Activated T-helper 2 cell treated with anti-CD3 and anti-CD28 coated beads, Interferon-gamma antibody, Interleukin-2, Interleukin-4, amounts not matched to agents 10 μg/mL and 5 μg/mL and 100 μg/mL, durations not matched to agents 14 hours and 24 hours and 36 hours (primary cell): ENCODE data around the gene TAMALIN. TPM values are rescaled to one million over a fixed set of nuclear protein-coding genes. Genes with fewer than 3 reads are reported as not detected.

Experiments
- DNase-seq: peaks from one replicate; pipeline ENCODE4 v3.0.0; 2021; ENCODE audit warnings: low spot score
- H3K27ac Mint-ChIP-seq: one replicate; pipeline ENCODE4 v1.8.0; 2021; ENCODE audit warnings: mixed read lengths
- H3K27me3 Mint-ChIP-seq: one replicate; pipeline ENCODE4 v1.8.0; 2021; ENCODE audit warnings: low read depth, mixed read lengths
- H3K36me3 Mint-ChIP-seq: one replicate; pipeline ENCODE4 v1.8.0; 2021; ENCODE audit warnings: low read depth, mixed read lengths
- H3K4me1 Mint-ChIP-seq: one replicate; pipeline ENCODE4 v1.8.0; 2021; ENCODE audit warnings: low read depth, mixed read lengths
- H3K4me3 Mint-ChIP-seq: one replicate; pipeline ENCODE4 v1.8.0; 2021; ENCODE audit warnings: low read depth, mild to moderate bottlenecking, moderate library complexity, mixed read lengths
- H3K9me3 Mint-ChIP-seq: one replicate; pipeline ENCODE4 v1.8.0; 2021; ENCODE audit warnings: mixed read lengths
- intact Hi-C: fragments of 100-400 bp; cut with micrococcal nuclease; formaldehyde crosslinking; loops from one replicate; pipeline ENCODE4 v1.15.1; 2023
- total RNA-seq: library from RNA; stranded (reverse); gene quantifications from 2 replicates; pipeline ENCODE4 v1.2.3, GENCODE V29; 2022

Gene TAMALIN
- total RNA-seq, 1 donor from 2014 or later, result 6.1 TPM

DNA sequence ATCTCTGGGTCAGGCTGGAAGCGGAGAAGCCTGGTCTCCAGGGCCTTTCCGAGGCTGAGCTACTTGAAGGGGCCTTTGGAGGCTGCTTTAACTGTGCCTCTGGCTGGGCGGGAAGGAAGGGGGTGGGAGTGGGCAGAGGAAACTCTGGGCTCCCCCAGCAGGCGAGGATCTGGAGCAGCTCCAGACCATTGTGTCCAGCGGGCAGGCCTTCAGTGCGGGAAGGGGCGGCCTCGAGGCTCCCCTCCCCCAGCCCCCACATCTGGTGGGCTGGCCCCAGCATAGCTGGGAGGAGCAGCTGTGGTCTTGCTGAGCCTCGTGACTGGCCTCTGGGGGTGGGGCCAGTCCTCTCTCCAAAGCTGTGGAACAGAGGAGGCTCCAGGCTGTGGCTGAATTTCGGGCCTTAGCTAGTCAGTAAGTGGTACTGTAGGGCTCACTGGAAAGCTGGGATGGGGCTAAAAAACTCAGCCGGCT lies 3.4 kb downstream of the TAMALIN start:
- peaks cover 30% of the 10 kb centered on the region for H3K27me3 Mint-ChIP-seq
- peaks cover 10% of the 10 kb centered on the region for H3K4me1 Mint-ChIP-seq
- intact Hi-C loops, result no loop called here
- no peak for DNase-seq
- H3K4me3 Mint-ChIP-seq, result no peak overlapping the region
- no peaks in the 10 kb centered on the region for H3K9me3 Mint-ChIP-seq
- H3K36me3 Mint-ChIP-seq, result no peaks in the 10 kb centered on the region
- H3K27ac Mint-ChIP-seq, result no peak overlapping the region

DNA sequence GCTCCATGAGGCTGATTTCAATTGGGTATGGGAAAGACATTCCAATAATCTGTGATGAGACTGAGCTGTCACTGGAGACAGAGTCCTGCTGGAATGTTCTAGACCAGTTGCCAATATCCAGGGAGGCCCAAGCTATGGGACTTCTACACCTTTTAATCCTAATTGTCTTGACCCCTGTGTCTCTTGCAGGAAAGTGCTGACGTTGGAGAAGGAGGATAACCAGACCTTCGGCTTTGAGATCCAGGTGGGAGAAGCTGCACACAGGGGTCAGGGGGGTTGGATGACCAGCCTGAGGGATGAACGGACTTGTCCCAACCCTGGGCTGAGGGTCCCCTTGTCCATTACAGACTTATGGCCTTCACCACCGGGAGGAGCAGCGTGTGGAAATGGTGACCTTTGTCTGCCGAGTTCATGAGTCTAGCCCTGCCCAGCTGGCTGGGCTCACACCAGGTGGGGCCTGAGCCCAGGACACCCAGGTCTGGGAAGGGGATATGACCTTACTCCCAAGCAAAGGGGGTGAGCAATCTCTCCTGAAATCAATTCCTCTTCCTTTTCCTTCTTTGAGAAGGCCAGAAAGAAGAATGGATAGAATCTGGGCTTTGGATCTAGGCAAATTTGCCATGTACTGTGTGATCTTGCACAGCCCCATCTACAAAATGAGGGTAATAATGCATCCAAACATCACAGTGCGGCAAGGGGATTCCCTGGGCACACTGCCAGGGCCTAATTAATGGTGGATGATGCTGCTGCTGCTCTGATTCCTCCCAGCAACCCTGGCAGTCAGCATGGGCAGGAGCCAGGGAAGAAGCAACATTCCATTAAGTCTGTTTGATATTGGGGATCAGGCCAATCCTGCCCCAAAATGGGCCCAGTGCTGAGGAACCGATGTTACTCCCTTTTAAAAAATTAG lies 4.2 kb downstream of the TAMALIN start:
- intact Hi-C loops, result no loop called here
- peaks cover 8% of the 10 kb centered on the region for H3K4me1 Mint-ChIP-seq
- no peaks in the 10 kb centered on the region for H3K36me3 Mint-ChIP-seq
- DNase-seq, result no peak
- no peak overlapping the region for H3K27ac Mint-ChIP-seq
- H3K9me3 Mint-ChIP-seq, result no peaks in the 10 kb centered on the region
- H3K27me3 Mint-ChIP-seq, result peaks cover 23% of the 10 kb centered on the region
- no peak overlapping the region for H3K4me3 Mint-ChIP-seq

DNA sequence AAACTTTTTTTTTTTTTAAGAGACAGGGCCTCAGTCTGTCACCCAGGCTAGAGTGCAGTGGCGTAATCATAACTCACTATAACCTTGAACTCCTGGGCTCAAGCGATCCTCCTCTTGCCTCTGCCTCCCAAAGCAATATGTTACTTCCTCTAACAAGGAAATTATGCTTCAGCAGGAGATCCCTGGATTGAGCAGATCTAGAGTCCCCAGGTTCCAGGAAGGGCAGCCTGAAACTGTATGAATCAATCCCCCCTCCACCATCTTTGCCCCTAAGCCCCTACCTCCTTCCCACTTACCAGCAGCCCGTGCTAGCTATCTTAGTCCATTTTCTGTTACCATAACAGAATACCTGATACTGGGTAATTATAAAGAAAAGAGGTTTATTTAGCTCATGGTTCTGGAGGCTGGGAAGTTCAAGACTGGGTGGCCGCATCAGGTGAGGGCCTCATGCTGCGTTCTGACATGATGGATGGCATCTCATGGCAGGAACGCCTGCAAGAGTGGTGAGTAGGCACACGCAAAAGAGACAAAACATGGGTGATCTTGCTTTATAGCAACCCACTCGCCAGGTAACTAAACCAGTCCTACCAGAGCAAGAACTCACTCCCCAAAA lies 5.0 kb downstream of the TAMALIN start:
- Mint-ChIP-seq H3K4me1 (peaks cover 2% of the 10 kb centered on the region), H3K27ac (no peak overlapping the region), H3K4me3 (no peak overlapping the region), H3K27me3 (peaks cover 17% of the 10 kb centered on the region), H3K9me3 (no peaks in the 10 kb centered on the region), H3K36me3 (no peaks in the 10 kb centered on the region)
- intact Hi-C loops, result no loop called here
- DNase-seq, result no peak

DNA sequence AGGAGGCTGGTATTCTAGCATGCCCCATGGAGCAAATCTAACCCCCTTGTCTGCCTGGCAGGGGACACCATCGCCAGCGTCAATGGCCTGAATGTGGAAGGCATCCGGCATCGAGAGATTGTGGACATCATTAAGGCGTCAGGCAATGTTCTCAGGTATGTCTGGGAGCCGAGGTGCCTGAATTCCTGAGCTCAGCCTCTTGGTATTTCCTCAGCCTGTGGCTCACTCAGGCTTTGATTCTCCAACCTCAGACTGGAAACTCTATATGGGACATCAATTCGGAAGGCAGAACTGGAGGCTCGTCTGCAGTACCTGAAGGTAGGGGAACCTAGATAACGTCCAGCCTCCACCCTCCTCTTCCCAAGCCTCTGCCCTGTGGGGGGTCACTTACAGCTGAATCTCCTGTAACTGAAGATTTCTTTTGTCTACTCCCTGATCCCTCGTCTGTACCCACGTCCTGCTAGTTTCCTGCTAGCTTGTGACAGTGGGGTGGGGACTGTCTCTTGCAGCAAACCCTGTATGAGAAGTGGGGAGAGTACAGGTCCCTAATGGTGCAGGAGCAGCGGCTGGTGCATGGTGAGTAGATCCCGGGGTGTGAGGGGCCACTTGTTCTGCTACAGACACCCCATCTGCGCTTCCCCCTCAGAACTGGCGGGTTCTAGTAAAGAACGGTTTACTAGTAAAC lies 7.0 kb downstream of the TAMALIN start:
- no peak overlapping the region for H3K27ac Mint-ChIP-seq
- H3K4me3 Mint-ChIP-seq, result no peak overlapping the region
- intact Hi-C loops, result no loop called here
- no peaks in the 10 kb centered on the region for H3K9me3 Mint-ChIP-seq
- H3K4me1 Mint-ChIP-seq, result no peaks in the 10 kb centered on the region
- H3K27me3 Mint-ChIP-seq, result peaks cover 6% of the 10 kb centered on the region
- H3K36me3 Mint-ChIP-seq, result no peaks in the 10 kb centered on the region
- no peak for DNase-seq

DNA sequence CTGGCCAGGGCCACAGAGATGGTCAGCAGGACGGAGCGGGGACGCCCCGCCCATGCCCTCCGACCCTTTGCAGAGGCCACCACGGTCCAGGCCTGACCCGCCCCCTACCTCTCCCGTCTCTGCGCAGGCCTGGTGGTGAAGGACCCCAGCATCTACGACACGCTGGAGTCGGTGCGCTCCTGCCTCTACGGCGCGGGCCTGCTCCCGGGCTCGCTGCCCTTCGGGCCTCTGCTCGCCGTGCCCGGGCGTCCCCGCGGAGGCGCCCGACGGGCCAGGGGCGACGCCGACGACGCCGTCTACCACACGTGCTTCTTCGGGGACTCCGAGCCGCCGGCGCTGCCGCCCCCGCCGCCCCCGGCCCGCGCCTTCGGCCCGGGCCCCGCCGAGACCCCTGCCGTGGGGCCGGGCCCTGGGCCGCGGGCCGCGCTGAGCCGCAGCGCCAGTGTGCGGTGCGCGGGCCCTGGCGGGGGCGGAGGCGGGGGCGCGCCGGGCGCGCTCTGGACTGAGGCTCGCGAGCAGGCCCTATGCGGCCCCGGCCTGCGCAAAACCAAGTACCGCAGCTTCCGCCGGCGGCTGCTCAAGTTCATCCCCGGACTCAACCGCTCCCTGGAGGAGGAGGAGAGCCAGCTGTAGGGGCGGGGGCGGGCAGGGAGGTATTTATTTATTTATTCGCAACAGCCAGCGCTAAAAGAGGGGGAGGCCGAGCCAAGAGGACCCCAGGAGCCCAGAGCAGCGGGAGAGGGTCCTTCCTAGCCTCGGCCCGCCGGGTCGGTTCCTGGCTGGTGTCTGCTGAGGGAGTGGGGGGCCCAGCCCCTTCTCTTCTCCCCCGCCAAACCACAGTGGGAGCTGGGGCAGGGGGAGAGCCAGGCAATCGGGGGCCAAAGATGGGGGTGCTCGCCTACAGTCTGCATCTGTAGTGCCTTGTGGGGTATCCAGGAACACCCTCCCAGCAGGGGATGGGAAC lies 8.1 kb downstream of the TAMALIN start:
- Mint-ChIP-seq H3K27ac (no peak overlapping the region), H3K36me3 (no peaks in the 10 kb centered on the region), H3K9me3 (no peaks in the 10 kb centered on the region), H3K4me1 (no peaks in the 10 kb centered on the region), H3K4me3 (no peak overlapping the region), H3K27me3 (peaks cover 2% of the 10 kb centered on the region)
- DNase-seq, result no peak
- intact Hi-C loops, result no loop called here

DNA sequence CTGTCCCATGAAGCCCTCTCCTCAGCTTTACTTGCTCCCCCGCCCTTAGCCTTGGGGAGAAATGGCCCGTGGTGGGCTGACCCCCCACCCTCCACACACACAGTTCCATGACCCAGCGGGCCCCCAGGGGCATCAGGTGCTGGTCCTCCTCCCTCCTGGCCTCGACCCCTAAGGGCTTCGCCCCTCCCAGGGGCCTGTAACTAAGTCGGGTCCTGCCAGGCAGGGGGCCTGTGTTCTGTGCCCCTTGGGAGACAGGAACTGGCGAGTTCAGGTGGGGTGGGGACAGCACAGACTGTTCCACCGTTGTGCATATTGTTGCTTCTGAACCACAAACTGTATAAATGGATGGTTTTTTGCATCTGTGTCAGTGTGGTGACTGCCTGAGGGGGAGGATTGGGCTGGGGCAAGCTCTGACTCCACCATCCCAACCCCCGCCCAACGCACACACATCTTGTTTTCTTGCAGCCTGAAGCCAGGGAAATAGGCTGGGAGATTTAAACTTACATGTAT lies 8.8 kb downstream of the TAMALIN start:
- no peak for DNase-seq
- peaks cover 2% of the 10 kb centered on the region for H3K27me3 Mint-ChIP-seq
- H3K36me3 Mint-ChIP-seq, result no peaks in the 10 kb centered on the region
- intact Hi-C loops, result no loop called here
- H3K27ac Mint-ChIP-seq, result no peak overlapping the region
- no peaks in the 10 kb centered on the region for H3K9me3 Mint-ChIP-seq
- no peak overlapping the region for H3K4me3 Mint-ChIP-seq
- H3K4me1 Mint-ChIP-seq, result peaks cover 7% of the 10 kb centered on the region

DNA sequence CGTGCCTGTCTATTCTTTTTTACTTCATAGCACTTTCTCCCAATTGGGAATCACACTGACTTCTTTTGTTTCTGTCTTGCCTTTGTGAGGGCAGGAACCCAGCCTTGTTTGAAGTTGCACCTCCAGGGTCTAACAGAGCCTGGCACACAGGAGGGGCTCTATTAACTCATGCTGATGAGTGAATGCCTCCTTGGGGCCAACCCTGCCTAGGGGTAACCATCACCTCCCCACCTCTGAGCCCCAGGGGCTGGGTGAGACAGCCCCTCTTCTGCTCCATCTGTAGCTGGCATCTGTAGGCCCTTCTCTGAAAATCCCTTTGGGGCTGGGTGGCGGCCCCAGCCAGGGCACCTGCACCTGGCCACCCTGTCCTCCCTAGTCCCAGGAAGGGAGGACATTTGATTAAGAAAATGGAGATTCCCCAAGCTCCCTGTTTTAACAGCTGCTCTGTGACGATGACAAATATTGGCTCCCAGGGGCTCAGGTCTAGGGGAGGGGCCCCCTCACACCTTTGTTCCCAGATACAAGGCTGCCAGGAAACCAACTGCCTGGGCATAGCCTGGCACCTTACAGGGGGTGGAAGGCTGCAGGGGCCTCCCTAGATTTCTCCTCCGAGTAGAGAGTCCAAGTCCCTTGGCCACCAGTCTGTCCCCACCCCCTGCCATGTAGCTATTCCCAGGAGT lies 11.8 kb downstream of the TAMALIN start:
- intact Hi-C loops, result no loop called here

DNA sequence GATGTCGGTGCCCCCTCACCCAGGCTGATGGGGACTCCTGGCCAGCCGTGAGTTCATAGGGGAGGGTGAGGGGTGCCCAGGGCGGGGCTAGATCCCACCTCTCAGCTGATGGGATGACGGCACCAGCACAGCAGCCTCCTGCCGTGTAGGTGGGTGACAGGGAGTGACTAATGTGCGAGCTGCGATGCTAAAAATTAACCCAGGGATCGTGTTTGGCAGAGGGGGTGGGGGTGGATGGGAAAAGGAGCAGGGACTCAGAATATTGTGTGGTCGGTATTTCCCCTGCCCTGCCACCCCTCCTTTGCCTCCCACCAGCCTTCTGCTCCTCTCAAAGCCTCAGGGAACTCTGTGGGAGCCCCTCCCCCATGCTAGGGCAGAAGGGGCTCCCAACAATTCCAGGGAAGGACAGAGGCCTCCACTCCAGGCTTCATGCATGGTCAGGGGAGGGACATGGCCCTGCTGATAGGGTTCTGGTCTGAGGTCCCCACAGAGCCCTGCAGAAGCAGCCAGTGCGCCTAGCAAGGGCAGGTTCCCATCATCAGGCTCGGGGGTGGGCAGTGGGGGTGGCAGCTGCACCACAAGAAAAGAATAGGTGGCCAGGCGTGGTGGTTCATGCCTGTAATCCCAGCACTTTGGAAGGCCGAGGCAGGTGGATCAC lies 12.5 kb downstream of the TAMALIN start:
- Mint-ChIP-seq H3K27me3 (peaks cover 5% of the 10 kb centered on the region), H3K9me3 (no peaks in the 10 kb centered on the region), H3K4me3 (no peak overlapping the region), H3K27ac (no peak overlapping the region), H3K36me3 (no peaks in the 10 kb centered on the region), H3K4me1 (peaks cover 20% of the 10 kb centered on the region)
- DNase-seq, result no peak
- intact Hi-C loops, result no loop called here

More for the DNA sequence above, 11.8 kb downstream of the TAMALIN start:
- DNase-seq, result no peak
- no peak overlapping the region for H3K27ac Mint-ChIP-seq
- H3K4me3 Mint-ChIP-seq, result no peak overlapping the region
- peaks cover 16% of the 10 kb centered on the region for H3K4me1 Mint-ChIP-seq
- H3K36me3 Mint-ChIP-seq, result no peaks in the 10 kb centered on the region
- no peaks in the 10 kb centered on the region for H3K9me3 Mint-ChIP-seq
- peaks cover 5% of the 10 kb centered on the region for H3K27me3 Mint-ChIP-seq

DNA sequence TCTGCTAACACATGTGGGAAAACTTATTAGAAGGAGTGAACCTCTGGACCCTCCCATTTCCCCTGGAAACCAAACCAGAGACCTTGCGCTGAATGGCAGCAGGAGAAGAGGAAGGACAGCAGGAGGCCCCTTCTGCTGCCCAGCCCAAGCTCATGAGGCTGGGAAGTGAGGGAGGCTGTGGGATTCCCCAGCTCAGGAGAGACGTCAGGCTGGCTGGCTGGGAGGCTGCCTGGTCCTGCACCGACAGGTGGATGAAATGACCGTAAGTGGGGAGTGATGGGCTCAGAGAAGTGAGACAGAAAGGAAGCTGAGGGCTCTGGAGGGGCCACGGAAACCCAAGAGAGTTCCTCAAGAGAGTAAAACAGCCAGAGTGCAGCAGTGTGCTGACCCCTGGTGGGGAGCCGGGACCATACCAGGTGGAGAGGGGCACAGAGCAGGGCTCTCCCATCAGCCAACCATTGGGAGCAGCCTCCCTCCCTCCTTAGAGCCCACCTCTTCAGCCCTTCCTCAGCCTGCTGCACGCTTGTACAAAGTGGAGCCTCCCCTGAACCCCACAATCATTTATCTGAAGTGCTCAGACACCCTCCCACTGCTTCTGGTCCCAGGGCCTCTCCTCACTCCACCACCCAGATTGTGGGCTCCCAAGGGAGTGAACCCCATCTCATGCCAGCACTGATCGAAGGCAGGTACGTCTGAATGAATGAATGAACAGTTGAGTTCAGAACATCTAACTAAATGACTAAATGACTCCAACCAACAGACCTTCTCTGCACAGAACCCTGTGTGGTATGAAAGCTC lies 14.0 kb downstream of the TAMALIN start:
- peaks cover 5% of the 10 kb centered on the region for H3K27me3 Mint-ChIP-seq
- no peak overlapping the region for H3K4me3 Mint-ChIP-seq
- no peaks in the 10 kb centered on the region for H3K36me3 Mint-ChIP-seq
- intact Hi-C loops, result loop anchor here (5.0 kb wide), 1 partner anchor 48 kb away; no protein-coding TSS in a partner anchor
- DNase-seq, result peak; percentile 37
- no peaks in the 10 kb centered on the region for H3K9me3 Mint-ChIP-seq
- H3K27ac Mint-ChIP-seq, result no peak overlapping the region
- H3K4me1 Mint-ChIP-seq, result peaks cover 32% of the 10 kb centered on the region

DNA sequence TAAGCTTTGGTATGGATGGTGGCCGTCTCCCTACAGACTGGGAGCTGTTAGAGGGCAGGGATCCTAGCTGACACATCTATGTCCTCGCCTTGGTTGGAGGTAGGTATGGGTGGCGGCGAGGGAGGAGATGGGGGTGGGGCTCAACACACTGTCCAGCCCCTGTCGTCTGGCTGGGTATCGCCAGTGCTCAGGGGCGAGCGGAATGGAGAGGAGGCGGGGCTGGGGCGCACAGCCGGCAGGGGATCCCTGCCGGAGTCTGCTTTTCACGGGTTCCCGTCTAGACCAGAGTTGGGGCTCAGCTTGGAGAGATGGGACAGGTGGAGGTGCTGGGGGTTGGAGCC lies 16.1 kb downstream of the TAMALIN start:
- intact Hi-C loops, result loop anchor here (1.0 to 5.0 kb wide), 3 partner anchors 16 to 51 kb away; no protein-coding TSS in a partner anchor
- peaks cover 39% of the 10 kb centered on the region for H3K4me1 Mint-ChIP-seq
- H3K27ac Mint-ChIP-seq, result no peak overlapping the region
- H3K4me3 Mint-ChIP-seq, result peak overlapping the region; percentile 87
- H3K36me3 Mint-ChIP-seq, result no peaks in the 10 kb centered on the region
- peaks cover 3% of the 10 kb centered on the region for H3K27me3 Mint-ChIP-seq
- no peak for DNase-seq
- H3K9me3 Mint-ChIP-seq, result no peaks in the 10 kb centered on the region
